ENCODE data around the gene TESMIN.

DNA sequence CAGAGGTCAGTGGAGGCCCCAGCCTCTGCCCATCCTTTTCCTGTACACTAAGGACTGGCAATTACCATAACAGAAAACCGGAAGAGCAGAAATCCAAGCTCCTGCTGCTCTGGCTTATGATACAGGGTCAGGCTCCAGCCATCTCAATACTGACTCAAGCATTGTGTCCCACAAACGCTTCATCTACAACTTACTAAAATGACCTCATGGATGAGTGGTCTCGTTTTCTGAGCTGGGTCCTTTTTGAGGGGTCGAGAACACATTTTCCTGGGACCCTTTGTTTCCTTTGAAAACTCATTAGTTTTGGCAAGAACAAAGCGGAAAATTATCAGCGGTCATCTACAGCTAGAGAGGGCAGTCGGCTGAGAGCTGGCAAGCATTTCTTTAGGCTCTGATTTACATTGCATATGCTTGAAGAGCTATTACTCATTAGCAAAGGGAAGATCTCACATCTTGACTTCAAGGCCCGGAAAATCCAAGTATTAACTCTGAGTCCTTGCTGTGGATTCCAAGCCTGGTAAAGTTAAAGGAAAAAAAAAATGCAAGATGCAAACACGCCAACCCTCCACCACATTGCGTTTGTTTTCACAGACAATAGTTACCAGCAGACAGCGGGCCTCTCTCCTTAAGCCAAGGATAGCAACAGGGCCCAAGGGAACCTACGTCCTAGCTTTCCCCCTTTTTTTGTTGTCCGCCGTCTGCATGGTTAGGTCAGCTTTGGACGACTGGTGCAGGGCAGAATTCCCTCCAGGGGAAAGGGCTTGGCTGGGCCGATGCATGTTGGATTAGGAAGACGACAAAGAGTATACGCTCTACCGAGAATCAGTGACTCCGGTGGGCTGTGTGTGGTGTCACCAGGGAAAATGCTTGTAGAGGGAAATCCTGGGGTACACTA lies 1.8 kb downstream of the TESMIN start:
- TF ChIP-seq, protein P1, sequence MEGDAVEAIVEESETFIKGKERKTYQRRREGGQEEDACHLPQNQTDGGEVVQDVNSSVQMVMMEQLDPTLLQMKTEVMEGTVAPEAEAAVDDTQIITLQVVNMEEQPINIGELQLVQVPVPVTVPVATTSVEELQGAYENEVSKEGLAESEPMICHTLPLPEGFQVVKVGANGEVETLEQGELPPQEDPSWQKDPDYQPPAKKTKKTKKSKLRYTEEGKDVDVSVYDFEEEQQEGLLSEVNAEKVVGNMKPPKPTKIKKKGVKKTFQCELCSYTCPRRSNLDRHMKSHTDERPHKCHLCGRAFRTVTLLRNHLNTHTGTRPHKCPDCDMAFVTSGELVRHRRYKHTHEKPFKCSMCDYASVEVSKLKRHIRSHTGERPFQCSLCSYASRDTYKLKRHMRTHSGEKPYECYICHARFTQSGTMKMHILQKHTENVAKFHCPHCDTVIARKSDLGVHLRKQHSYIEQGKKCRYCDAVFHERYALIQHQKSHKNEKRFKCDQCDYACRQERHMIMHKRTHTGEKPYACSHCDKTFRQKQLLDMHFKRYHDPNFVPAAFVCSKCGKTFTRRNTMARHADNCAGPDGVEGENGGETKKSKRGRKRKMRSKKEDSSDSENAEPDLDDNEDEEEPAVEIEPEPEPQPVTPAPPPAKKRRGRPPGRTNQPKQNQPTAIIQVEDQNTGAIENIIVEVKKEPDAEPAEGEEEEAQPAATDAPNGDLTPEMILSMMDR (IDR thresholded peaks at IDR 0.05): no peak
- TF ChIP-seq POLR2A (IDR thresholded peaks at IDR 0.05): no peak
- no peak for TF ChIP-seq EP300 (IDR thresholded peaks at IDR 0.05)
